Stimulated activated CD4-positive, alpha-beta T cell treated with anti-CD3 and anti-CD28 coated beads, Interleukin-12 subunit alpha, Interleukin-12 subunit beta, amount 100 ng/mL, for 4 hours (primary cell): Measurements from ENCODE around the gene CMIP.
"Not testable (repeated sequence)": the region's sequence is repeated elsewhere in the genome, so short reads cannot be mapped to it uniquely, and the experiment has no call there.

ENCODE experiments used
- DNase-seq: peaks from one replicate; pipeline ENCODE4 v3.0.0-alpha.2; 2020

CMIP gene

DNA sequence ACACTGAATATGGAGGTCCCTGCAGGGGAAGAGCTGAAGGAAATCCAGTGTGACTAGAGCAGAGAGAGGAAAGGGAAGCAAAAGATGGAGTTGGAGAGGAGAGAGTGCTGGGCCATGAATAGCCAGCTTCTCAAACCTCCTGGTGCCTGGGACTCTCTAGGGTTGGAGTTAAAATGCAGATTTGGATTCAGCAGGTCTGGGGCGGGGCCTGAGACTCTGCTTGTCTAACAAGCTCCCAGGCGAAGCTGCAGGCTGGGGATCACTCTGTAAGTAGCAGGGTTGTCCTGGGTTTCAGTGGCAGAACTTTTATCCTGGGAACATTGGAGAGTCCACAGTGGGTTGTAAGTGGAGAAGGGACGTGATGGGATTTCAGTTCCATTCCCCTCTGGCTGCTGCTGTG, 231.1 kb downstream of the CMIP start:
- no peak for DNase-seq

DNA sequence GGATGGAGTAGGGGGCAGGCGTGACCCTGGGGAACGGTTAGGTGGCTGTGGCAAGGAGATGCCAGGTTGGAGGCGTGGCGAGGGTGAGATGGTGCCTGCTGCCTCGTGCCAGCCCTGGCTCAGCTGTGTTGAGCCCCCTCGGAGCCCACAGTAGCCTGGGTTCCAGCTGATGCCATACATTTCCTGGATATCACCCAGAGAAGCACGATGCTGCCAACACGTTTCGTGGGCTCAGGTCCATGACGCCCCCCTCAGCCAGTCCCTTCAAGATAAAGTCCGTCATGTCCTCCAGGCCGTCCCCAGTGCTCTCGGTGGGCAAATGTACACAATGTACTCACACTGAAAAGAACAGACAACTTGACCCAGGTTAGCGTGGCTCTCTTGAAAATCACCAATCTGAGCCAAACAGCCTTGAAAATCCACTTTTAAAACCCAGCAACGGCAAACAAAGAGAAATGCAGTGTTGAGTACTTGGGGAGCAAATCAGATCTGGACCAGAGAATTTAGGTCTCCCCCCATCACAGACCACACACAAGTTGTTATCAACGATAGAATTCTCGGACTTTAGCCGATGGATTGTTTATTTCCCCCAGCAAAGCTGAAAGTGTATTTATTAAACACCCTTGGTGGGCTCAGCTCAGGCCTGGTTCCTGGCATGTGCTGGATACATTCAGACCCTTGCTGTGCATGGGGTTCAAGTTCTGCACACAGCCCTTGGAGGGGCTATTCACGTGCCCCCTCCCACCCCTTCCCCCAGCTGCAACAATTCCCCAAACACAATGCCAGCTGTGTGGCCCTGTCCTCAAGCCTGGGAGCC, 231.7 kb downstream of the CMIP start:
- DNase-seq = no peak

DNA sequence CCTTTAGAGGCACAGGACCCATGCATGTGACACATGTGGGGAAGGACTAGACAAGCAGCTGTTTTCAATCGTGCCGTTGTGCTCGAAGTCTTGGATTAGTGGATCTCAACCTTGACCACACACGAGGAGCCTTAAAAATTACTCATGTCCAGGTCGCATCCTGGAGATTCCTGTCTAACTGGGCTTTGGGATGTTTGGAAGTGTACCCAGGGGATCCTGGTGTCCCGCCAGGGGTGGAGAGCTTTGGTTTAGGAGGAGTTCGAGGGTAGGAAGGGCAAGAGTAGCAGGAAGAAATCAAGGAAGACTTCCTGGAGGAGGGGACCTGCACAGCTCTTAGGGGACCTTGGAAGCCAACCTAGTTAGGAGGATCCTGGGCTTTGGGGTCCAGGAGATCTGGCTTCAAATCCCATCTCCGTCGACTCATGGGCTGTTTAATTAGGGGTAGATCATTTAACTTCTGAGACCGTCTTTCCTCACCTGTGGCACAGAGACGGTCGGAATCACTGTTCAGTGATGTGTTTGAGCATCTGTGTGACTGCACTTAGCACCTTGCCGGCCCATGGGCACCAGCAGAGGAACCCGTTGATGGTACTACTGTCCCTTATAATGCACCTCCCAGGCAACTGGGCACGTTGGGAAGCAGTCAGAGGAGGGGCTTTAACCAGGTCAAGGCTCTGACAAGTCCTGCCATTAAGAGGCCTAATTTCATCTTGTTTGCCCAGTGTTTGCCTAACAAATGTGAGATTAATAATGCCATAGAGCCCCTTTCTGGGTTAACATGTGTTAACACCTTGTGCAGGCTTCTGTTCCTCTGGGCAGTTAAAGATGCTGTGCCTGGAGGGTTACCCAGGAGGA, 232.5 kb downstream of the CMIP start:
- DNase-seq = no peak

DNA sequence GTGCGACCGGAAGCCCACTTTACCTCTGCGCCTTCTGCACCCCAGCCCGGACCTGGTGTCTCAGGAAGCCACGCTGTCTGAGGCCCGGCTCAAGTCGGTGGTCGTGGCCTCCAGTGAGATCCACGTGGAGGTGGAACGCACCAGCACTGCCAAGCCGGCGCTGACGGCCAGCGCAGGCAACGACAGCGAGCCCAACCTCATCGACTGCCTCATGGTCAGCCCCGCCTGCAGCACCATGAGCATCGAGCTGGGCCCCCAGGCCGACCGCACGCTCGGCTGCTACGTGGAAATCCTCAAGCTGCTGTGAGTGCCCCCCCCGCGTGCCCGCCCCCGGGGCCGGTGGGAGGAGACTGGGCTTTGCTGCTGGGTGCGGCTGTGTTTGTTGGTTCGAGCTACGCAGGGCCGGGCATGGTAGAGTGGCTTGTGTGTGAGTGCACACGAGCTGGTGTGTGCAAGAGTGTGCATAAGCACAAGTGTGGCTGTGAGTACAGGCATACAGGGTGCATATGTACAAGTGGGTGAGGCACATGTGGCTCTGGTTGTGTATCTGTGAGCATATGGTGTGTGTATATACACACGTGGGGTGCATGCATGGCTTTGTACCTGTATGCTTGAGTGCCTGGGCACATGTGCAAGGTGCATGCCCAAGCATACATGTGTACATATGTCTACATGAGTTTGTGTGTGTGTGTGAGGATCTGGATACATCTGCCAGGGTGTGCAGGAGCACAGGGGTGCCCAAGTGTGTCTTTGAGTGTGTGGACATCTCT, 233.9 kb downstream of the CMIP start:
- no peak for DNase-seq

DNA sequence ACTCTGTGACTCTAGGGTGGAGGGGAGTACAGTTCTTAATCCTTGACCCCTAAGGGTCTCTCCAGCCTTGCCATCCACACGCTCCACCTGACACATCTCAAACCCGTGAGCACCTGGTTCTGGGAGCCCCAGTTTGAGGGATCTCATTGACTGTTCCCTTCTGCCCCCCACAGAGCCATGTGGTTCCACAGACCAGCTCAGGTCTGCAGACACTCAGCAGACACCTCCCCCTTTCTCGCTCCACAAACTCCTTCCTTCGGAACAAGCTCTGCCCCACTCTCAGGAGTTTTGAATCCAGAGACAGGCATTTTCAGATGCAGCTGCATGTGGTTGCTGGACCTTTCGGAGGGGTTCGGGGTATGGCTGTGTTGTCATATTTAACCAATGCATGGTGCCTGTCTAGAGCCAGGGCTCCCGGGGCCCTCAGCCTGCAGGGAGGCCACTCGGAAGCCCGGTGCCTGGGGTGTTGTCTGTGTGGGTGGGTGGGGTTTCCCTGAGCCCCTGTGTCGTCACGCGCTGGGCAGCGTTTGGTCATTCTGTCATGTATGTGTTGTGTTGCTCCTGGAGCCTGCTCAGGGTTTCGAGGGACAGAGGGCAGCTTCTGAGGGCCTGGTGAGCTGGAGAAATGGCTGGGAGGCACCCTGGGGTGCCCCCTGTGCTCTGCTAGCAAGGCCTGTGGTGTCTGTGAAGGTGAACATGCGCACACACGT, 235.3 kb downstream of the CMIP start:
- DNase-seq = no peak

DNA sequence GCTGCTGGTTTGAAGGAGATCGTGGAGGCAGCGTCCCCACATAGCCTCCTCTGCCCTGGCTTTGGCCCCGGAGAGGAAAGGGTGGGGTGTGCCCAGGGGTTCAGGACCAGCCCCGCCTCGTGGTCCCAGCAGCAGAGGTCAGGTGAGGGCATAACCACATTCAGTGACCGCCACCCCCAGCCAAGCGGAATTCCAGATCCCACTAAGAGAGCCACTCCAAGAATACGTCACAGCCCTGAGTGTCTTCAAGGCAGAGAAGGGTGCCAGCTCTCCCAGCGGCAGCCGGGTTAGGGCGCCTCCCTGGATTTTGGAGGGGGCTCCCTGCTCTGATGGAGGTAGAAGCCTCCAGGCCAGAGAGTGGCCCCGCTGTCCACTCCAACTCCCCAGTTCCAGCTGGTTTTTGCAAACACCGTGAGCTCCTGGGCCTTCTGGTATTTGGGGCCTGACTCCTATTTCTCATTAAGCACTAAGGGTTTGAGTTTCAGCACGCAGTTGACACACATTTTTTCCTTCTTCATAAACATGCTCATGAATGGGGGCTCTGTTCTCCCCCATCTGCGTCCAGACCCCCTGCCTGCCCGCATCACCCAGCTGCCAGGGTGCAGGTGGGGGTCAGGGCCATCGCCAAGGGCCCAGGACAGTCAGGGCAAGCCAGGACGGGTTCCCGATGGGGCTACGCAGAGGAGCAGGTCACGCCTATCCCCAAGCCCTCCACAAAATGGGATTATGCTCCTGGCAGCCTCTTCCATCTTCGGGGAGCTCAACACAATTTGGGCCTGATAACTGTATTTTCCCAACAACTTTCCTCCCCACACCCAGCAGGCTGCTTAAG, 236.1 kb downstream of the CMIP start:
- no peak for DNase-seq

DNA sequence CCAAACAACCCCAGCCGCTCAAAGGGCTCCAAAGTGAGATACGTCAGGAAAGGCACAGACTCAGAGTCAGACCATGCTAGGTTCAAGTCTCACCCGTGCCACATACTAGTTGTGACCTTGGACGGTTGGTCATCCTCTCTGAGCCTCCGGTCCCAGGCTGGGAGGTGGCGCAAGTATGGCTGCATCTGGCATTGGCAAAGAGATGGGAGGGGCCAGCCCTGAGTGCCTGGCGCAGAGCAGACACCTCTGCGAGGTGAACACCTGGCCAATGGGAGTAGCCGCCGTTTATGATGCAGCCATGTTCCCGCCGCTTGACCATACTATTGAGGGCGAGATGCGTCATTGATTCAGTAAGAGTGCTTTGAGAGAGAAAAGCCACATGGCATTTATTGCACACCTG, 236.7 kb downstream of the CMIP start:
- no peak for DNase-seq

DNA sequence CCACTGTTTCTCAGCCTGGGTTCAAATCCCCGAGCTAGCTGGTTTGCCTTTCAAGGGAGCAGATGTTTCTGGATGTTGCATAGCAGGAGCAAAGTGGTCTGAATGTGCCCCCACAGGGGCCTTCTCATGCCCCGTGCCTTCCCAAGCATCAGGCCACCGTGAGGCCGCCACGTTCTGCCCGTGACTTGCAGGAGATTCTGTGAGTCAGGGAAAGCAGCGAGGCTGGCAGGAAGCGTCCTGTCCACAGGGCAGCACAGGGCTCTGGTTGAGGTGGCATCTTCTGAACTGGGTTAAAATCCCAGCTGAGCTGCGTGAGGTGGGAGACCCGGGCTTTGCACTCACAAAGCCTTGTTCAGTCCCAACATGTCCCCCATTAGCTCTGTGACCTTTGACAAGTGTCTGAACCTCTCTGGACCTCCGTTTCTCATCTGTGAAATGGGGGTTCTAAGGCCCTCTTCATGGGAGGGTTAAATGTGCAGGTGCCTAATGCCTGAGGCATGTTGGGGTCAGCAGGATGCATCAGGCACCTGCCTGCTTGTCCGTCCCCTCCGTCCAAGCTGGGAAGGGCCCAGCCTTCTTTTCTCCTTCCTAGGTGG, 239.7 kb downstream of the CMIP start:
- DNase-seq = no peak

DNA sequence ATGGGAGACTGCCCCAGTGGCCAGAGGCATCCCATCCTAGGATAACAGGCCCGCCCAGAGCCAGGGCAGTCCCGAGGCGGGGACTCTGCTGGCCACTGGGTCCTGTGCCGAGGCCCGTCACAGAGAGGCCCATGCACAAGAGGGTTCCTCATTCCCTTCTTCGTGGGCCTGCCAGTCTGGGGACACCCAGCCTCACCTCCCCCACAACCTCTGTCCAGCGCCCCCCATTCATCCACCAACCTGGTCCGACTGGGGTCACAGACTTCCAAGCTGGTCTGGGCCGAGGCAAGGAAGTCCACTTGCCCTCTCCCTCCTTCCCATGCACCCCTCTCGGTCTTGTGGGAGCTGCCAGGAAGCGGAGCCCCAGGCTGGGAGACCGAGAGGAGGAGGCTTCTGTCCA, 240.3 kb downstream of the CMIP start:
- no peak for DNase-seq

DNA sequence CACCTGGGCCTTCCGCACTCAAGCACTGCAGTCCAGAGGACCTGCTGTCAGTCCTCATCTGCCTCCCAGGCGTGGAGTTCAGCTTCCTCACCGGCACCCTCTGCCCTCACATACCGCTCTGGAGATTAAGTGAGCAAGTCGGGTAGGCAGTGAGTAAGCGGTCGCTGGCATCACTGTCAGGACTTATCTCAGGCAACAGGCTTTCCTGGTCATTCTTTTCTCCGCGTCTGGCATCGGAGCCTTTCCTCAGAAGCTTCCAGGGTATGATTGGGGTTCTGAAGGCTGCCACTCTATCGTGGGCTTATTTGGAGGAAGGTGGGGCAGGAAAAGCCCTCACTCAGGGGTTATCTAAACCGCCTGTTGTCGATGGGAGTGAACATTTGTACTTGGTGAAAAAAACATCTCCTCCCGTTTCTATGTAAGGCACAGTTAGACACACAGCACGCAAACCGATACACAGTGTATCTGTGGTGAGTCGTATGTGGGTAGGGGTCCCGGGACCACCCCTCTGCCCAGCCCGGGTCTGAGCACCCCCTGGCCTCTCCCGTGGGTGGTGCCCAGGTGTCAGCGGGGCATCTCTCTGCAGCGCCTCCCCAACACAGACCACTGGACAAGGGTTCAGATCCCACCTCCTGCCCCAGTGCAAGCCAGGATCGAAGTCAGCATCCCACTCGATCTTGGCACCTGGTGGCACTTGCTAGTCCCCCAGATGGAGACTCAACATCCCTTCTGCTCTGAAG, 242.0 kb downstream of the CMIP start:
- no peak for DNase-seq

DNA sequence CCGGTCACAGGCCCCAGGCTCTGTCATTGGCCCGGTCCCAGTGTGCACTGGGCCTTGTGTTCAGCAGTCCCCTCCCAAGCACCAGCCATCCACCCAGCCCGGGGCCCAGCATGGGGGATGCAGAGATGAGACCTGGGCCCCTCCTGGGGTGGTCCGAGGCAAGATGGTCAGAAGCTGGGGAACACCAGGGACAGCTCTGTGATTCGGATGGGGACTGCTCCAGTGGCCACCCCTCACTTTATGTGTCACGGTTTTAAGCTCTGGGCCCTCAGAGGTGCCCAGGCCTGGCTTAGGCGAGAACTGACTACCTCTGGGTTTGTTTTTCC, 242.5 kb downstream of the CMIP start:
- DNase-seq = no peak

DNA sequence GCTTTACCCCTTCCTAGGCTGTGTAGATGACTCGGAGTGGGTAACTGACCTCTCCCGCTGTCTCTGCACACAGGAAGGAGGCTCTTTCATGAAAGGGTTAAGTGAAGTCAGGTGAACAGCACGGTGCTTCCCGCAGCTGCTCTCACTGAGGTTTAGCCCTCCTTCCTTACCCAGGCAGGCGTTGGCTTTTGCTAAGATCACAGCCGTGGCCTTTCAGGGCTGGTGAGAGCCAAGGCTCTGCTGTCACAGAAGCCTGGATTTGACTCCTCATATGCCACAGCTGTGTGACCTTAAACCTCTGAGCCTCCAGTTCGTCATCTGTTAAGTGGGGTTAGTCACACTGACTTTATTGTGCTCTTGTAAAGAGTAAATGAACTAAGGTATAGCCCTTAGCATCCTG, 243.6 kb downstream of the CMIP start:
- DNase-seq = no peak

DNA sequence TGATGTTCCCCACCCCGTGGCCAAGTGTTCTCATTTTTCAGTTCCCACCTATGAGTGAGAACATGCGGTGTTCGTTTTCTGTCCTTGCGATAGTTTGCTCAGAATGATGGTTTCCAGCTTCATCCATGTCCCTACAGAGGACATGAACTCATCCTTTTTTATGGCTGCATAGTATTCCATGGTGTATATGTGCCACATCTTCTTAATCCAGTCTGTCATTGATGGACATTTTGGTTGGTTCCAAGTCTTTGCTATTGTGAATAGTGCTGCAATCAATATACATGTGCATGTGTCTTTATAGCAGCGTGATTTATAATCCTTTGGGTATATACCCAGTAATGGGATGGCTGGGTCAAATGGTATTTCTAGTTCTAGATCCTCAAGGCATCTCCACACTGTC, 244.2 kb downstream of the CMIP start:
- not testable (repeated sequence) for DNase-seq

DNA sequence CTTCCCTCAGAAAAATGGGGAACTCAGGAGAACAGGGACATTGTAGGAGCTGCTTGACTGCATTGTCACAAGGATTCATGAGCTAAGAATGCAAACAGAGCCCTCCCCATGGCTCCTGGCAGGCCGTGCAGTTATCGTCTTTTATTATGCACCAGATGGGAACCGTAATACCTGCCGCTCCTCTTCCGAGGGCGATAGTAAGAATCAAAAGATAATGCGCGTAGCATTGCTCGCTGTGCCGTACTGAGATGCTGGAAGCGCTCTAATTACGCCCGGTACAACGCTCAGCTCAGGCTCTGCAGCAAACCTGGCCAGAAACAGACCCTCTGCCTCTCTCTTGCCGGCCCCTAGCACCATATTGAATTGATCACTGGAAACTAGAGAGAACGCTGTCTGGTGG, 247.4 kb downstream of the CMIP start:
- no peak for DNase-seq

DNA sequence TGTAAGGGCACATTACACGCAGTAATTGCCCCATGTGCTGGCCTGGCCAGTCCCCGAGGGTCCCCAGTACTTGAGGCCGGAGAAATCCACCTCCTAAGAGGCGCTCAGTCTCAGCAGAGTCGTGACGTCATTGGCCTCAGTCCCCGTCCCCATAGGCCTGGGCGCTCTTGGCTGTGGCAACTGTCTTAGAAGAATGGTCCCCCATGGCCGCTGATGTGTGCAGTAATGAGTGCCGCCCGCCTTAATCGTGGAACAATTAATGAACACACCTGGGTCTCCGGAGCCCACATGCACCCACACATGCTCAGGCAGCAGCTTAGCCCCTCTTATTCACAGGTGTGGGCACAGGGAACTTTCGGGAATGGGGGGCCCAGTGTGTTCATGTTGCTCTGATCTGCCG, 248.0 kb downstream of the CMIP start:
- no peak for DNase-seq

DNA sequence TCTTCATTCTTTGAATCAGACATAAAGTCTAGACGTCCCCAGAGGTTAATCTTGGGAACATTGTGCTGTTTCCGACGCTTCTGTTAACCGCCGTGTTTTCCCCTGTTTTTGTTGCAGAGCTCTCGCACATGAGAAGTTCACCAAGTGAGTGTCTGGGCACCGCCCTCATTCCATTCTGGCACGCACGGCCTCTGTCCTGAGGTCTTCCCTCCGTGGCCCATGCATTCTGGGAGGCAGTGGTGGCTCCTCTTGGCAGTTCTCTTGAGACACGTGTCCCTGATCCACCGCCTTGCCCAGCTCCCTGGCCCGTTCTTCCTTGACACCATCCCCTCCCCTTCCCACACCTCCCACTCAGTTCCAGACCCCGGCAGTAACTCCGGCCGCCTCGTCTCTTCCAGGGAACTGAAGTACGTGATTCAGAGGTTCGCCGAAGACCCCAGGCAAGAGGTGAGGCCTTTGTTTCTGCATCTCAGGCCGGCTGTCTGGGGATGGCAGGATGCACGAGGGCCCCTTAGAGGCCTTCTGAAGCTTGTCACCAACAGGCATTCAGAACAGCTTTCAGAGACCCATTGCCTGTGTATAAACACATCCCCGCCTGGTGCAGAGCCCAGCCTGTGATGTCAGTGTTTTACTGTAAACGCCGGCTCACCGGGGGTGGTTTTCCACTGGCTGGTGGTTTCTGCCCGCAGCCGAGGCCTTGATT, 248.6 kb downstream of the CMIP start:
- no peak for DNase-seq

DNA sequence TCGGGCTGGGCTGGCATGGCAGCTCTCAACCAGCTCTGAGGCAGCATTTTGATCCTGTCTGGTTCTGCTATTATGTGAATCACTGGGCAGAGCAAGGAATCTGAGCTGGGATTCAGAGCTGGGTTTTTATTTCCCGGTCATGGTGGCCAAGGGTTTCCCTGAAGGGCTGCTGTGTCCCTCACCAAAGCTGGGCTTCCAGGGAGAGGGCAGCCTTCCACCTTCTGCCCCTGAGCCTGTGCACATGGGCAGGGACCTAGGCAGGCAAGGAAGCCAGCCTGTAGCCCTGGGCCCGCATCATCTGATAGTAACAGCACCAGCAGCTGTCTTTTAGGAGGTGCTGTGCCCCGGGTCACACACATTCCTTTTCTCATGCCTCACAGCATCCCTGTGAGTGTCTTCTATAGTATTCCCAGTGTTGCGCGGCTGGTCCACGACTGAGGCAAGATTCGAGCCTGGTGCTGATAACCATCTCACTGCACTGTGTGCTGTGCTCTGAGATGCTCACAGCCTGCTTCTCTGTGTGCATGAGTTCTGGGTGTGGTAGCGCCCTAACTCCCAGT, 249.2 kb downstream of the CMIP start:
- no peak for DNase-seq

DNA sequence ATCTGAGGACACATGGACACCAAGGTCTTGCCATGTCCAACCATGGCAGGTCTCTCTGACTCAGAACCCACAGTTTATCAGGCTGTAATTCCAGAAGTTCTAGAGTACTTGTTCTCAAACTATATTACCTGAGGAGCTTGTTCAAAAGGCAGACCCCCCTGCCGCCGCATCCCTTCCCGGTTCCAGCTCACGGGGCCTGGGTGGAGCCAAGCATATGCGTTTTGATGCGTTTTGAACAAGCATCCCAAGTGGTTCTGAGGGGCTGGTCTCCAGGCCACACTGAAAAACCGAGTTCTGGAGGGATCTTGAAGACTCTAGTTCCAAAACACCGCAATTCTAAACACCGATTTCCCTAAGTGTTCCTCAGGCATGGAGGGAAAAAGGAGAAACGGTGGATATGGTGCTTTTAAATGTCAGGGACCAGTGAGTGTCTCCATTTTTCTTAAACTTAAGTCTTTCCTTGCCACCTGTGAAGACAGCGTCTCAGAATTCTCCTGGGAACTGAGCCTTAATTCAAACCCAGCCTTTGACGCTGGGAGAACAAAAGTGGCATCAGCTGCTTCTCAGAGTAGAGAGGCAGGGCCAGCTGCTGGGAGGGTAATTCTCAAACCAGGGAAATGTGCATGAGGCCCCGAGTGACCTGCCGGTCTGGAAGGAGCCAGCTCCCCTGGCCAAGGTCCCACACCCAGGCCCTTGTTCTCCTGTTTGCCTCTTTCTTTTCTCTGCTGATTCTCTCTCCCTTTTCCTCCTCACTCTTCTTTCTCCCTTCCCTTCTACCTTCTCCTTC, 250.1 kb downstream of the CMIP start:
- no peak for DNase-seq
